ENCODE results near the gene CDK9.

Gene CDK9

GRCh38 chr9:127809540-127810377, 23.9 kb downstream of the CDK9 start:
- ChIA-PET CTCF (no interaction called here), POLR2A (interaction anchor here (1.3 kb wide), 1 partner anchor 75 kb away, joined by 5 read pairs; the partner anchor contains the start of gene TOR2A)
- DNase-seq (ENCODE audit: extremely low spot score) = peak; percentile 89
- TF ChIP-seq HDGF (IDR thresholded peaks at IDR 0.05; ENCODE audit: borderline replicate concordance) (0 out of 2 replicates have a peak, but pooled peaks have one; percentile 16), CTBP1 (IDR thresholded peaks at IDR 0.05; ENCODE audit: borderline replicate concordance) (no peak)

- CTCF ChIA-PET = no interaction called here
- POLR2A ChIA-PET = no interaction called here
Observed at GRCh38 chr9:127810378-127811187, 24.7 kb downstream of the CDK9 start.

GRCh38 chr9:127812011-127812410, 26.2 kb downstream of the CDK9 start:
- DNase-seq (ENCODE audit: extremely low spot score) = no peak
- CTCF ChIA-PET = no interaction called here
- TF ChIP-seq FOXK2 (IDR thresholded peaks at IDR 0.05) (no peak), SP1 (IDR thresholded peaks at IDR 0.05) (no peak), L3MBTL2 (conservative IDR thresholded peaks at IDR 0.05) (no peak), CTBP1 (IDR thresholded peaks at IDR 0.05; ENCODE audit: borderline replicate concordance) (no peak), NFRKB (IDR thresholded peaks at IDR 0.05) (no peak)
- POLR2A ChIA-PET = no interaction called here

More at GRCh38 chr9:127810378-127811187, 24.7 kb downstream of the CDK9 start:
- no peak for TF ChIP-seq FOXM1 (IDR thresholded peaks at IDR 0.05; ENCODE audit: borderline replicate concordance)
- TF ChIP-seq ELF4 (IDR thresholded peaks at IDR 0.05) = no peak
- no peak for TF ChIP-seq L3MBTL2 (conservative IDR thresholded peaks at IDR 0.05)
- TF ChIP-seq FOXA1 (IDR thresholded peaks at IDR 0.05) = no peak
- no peak for TF ChIP-seq BHLHE40 (IDR thresholded peaks at IDR 0.05; ENCODE audit: borderline replicate concordance)
- no peak for TF ChIP-seq FOXK2 (IDR thresholded peaks at IDR 0.05)
- no peak for TF ChIP-seq PKNOX1 (IDR thresholded peaks at IDR 0.05)
- DNase-seq (ENCODE audit: extremely low spot score) = no peak

GRCh38 chr9:127812936-127813675, 27.3 kb downstream of the CDK9 start:
- CTCF ChIA-PET = no interaction called here
- POLR2A ChIA-PET = no interaction called here
- DNase-seq (ENCODE audit: extremely low spot score) = no peak
- no peak for TF ChIP-seq HDGF (IDR thresholded peaks at IDR 0.05; ENCODE audit: borderline replicate concordance)
- TF ChIP-seq SUZ12 (IDR thresholded peaks at IDR 0.05) = no peak
- TF ChIP-seq NFRKB (IDR thresholded peaks at IDR 0.05) = no peak
- no peak for TF ChIP-seq ELF4 (IDR thresholded peaks at IDR 0.05)
- no peak for TF ChIP-seq TARDBP (IDR thresholded peaks at IDR 0.05)
- no peak for TF ChIP-seq FOXM1 (IDR thresholded peaks at IDR 0.05; ENCODE audit: borderline replicate concordance)
- no peak for TF ChIP-seq SP1 (IDR thresholded peaks at IDR 0.05)
- TF ChIP-seq FOXK2 (IDR thresholded peaks at IDR 0.05) = no peak
- no peak for TF ChIP-seq FOXA1 (IDR thresholded peaks at IDR 0.05)
- TF ChIP-seq LEF1 (IDR thresholded peaks at IDR 0.05; ENCODE audit: borderline replicate concordance) = no peak
- TF ChIP-seq ARNT (IDR thresholded peaks at IDR 0.05) = no peak
- no peak for TF ChIP-seq L3MBTL2 (conservative IDR thresholded peaks at IDR 0.05)
- no peak for TF ChIP-seq ZNF384 (IDR thresholded peaks at IDR 0.05)
- TF ChIP-seq BHLHE40 (IDR thresholded peaks at IDR 0.05; ENCODE audit: borderline replicate concordance) = no peak
- no peak for TF ChIP-seq CTBP1 (IDR thresholded peaks at IDR 0.05; ENCODE audit: borderline replicate concordance)
- TF ChIP-seq PKNOX1 (IDR thresholded peaks at IDR 0.05) = no peak

- POLR2A ChIA-PET = no interaction called here
- TF ChIP-seq FOXA1 (IDR thresholded peaks at IDR 0.05) = no peak
- TF ChIP-seq ARNT (IDR thresholded peaks at IDR 0.05) = no peak
- no peak for TF ChIP-seq HDGF (IDR thresholded peaks at IDR 0.05; ENCODE audit: borderline replicate concordance)
- no peak for TF ChIP-seq FOXM1 (IDR thresholded peaks at IDR 0.05; ENCODE audit: borderline replicate concordance)
- no peak for TF ChIP-seq BHLHE40 (IDR thresholded peaks at IDR 0.05; ENCODE audit: borderline replicate concordance)
- TF ChIP-seq SUZ12 (IDR thresholded peaks at IDR 0.05) = no peak
- CTCF ChIA-PET = no interaction called here
- DNase-seq (ENCODE audit: extremely low spot score) = no peak
Observed at GRCh38 chr9:127813686-127814226, 27.9 kb downstream of the CDK9 start.

- ChIA-PET CTCF (no interaction called here), POLR2A (no interaction called here)
- DNase-seq (ENCODE audit: extremely low spot score) = no peak
- TF ChIP-seq CTBP1 (IDR thresholded peaks at IDR 0.05; ENCODE audit: borderline replicate concordance) (no peak), NFRKB (IDR thresholded peaks at IDR 0.05) (no peak), PKNOX1 (IDR thresholded peaks at IDR 0.05) (no peak), ZNF384 (IDR thresholded peaks at IDR 0.05) (no peak), SUZ12 (IDR thresholded peaks at IDR 0.05) (no peak), FOXM1 (IDR thresholded peaks at IDR 0.05; ENCODE audit: borderline replicate concordance) (no peak), L3MBTL2 (conservative IDR thresholded peaks at IDR 0.05) (no peak)
Observed at GRCh38 chr9:127814619-127815511, 29.0 kb downstream of the CDK9 start.
